ENCODE results near the gene HOXD11. TPM values are rescaled to one million over a fixed set of nuclear protein-coding genes. Genes with fewer than 3 reads are reported as not detected.
A peak's percentile ranks its signal among the peaks of the same experiment; 100 is the strongest.

The HOXD11 gene
- total and polyA plus RNA-seq, 7 donors = not detected

GRCh38 chr2:176126929-176127773 lies 20.1 kb downstream of the HOXD11 start:
- peak overlapping the region; percentile 49 for H3K4me3 ChIP-seq
- H3K9me3 ChIP-seq = no peaks in the 10 kb centered on the region
- DNase-seq = peak in 1 of 2 donors; percentile 59
- ATAC-seq = no peak
- no peaks in the 10 kb centered on the region for H3K36me3 ChIP-seq (ENCODE audit: insufficient read depth in 1 of 2, low read depth in 1 of 2)
- TF ChIP-seq, protein P1, sequence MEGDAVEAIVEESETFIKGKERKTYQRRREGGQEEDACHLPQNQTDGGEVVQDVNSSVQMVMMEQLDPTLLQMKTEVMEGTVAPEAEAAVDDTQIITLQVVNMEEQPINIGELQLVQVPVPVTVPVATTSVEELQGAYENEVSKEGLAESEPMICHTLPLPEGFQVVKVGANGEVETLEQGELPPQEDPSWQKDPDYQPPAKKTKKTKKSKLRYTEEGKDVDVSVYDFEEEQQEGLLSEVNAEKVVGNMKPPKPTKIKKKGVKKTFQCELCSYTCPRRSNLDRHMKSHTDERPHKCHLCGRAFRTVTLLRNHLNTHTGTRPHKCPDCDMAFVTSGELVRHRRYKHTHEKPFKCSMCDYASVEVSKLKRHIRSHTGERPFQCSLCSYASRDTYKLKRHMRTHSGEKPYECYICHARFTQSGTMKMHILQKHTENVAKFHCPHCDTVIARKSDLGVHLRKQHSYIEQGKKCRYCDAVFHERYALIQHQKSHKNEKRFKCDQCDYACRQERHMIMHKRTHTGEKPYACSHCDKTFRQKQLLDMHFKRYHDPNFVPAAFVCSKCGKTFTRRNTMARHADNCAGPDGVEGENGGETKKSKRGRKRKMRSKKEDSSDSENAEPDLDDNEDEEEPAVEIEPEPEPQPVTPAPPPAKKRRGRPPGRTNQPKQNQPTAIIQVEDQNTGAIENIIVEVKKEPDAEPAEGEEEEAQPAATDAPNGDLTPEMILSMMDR (IDR thresholded peaks at IDR 0.05) = peak; percentile 96
- peaks cover 29% of the 10 kb centered on the region for H3K4me1 ChIP-seq
- H3K27ac ChIP-seq = no peak overlapping the region
- intact Hi-C loops (cut with DNase I) = loop anchor here (1.0 to 5.0 kb wide), 7 partner anchors 330 to 1020 kb away; no protein-coding TSS in a partner anchor
- 10 to 13% (median 12%) methylated on average over 13 of the region's 13 CpGs for WGBS, 3 donors
- H3K27me3 ChIP-seq (ENCODE audit: insufficient read depth in 3 of 3, low read length in 2 of 3) = peaks cover 0 to 4% (median 2%) of the 10 kb centered on the region in 3 donors

DNA sequence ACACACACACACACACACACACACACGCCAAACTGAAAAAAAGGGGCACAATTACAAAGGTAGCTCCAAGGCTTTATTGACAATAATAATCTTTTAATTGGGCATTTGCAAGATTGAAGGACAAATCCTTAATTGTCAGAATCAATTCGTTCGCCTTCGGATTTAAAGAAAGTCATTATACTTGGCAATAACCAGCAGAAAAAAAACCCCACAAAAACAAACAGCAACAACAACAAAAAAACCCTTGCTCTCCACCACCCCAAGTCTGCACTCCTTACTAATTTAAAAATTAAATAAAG lies 20.6 kb downstream of the HOXD11 start:
- ATAC-seq (no peak), DNase-seq (no peak)
- H3K9me3 ChIP-seq = no peaks in the 10 kb centered on the region
- H3K27me3 ChIP-seq (ENCODE audit: insufficient read depth in 3 of 3, low read length in 2 of 3) = peaks cover 0 to 4% (median 2%) of the 10 kb centered on the region in 3 donors
- peaks cover 29% of the 10 kb centered on the region for H3K4me1 ChIP-seq
- no peaks in the 10 kb centered on the region for H3K36me3 ChIP-seq (ENCODE audit: insufficient read depth in 1 of 2, low read depth in 1 of 2)
- intact Hi-C loops (cut with DNase I) = loop anchor here (1.0 to 5.0 kb wide), 8 partner anchors 330 to 1020 kb away; no protein-coding TSS in a partner anchor
- TF ChIP-seq, protein P1 (IDR thresholded peaks at IDR 0.05) = no peak
- H3K4me3 ChIP-seq = peak overlapping the region; percentile 84
- no peak overlapping the region for H3K27ac ChIP-seq
- WGBS, 3 donors = 59 to 74% (median 69%) methylated on average over 4 of the region's 4 CpGs

DNA sequence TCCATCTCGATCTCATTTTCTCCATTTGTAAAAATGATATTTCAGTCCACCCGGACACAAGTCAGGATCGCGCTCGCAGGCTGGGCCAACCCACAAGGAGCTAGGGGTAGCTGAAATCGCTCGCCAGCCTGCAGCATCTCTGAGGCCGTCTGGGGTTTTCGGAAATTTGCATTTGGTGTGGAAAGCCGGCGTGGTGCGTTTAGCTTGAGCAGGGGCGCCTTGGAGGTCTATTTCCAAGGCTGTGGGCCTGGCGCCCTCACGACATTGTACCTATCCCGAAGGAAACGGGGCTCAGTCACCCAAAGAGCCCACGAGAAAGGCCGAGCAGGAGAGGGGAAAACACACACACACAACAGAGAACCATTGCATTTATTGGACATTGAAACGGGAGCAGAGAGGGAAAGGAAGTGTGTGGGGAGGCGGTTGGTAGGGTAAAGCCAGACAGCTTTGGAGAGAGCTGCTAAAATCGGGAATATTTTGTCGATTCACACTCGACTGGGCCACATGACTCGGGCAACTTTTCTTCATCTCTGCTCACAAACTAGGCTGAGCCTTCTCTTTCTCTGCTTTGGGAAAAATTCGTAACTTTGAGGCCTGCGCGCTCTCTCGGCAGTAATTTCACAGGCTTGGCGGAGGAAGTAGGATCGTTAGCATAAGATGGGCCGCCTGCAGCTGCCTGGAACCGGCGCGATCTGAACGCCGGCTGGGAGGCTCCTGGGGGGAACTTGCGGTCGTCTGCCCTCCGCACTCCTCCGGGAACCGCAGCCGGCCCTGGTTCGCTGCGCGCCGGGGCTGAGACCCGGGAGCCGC lies 21.3 kb downstream of the HOXD11 start:
- Histone ChIP-seq H3K27me3 (ENCODE audit: insufficient read depth in 3 of 3, low read length in 2 of 3) (peaks cover 0 to 4% (median 2%) of the 10 kb centered on the region in 3 donors), H3K9me3 (no peaks in the 10 kb centered on the region), H3K27ac (peak overlapping the region; percentile 93), H3K36me3 (ENCODE audit: insufficient read depth in 1 of 2, low read depth in 1 of 2) (no peaks in the 10 kb centered on the region), H3K4me3 (peak overlapping the region; percentile 84), H3K4me1 (peaks cover 36% of the 10 kb centered on the region)
- no peak for DNase-seq
- TF ChIP-seq, protein P1 (IDR thresholded peaks at IDR 0.05) = no peak
- intact Hi-C loops (cut with DNase I) = loop anchor here (2.0 to 5.0 kb wide), 7 partner anchors 329 to 1019 kb away; no protein-coding TSS in a partner anchor
- ATAC-seq = no peak
- WGBS, 3 donors = 37 to 44% (median 39%) methylated on average over 49 of the region's 49 CpGs

GRCh38 chr2:176128982-176129796 lies 22.1 kb downstream of the HOXD11 start, which contains the start of gene HOXD8:
TSS of gene HOXD8 (plus strand) at chr2:176129705. CDS start at chr2:176130367, 662 bp downstream.
- Histone ChIP-seq H3K9me3 (no peaks in the 10 kb centered on the region), H3K27ac (peak within 1 kb of the TSS; percentile 93), H3K4me1 (peaks cover 40% of the 10 kb centered on the region), H3K27me3 (ENCODE audit: insufficient read depth in 3 of 3, low read length in 2 of 3) (peaks cover 0 to 4% (median 0%) of the 10 kb centered on the region in 3 donors), H3K4me3 (peak within 1 kb of the TSS; percentile 84), H3K36me3 (ENCODE audit: insufficient read depth in 1 of 2, low read depth in 1 of 2) (no peaks in the 10 kb centered on the region)
- ATAC-seq = peak; percentile 66 to 81 (median 80)
- intact Hi-C loops (cut with DNase I) = loop anchor here (2.0 to 5.0 kb wide), 7 partner anchors 328 to 1018 kb away; no protein-coding TSS in a partner anchor
- TF ChIP-seq, protein P1 (IDR thresholded peaks at IDR 0.05) = no peak
- WGBS, 3 donors = 1 to 2% (median 2%) methylated on average over 49 to 64 of the region's 64 CpGs
- peak; percentile 83 to 93 for DNase-seq

Data from psoas muscle (tissue), 8 donors.